Erythroblast (primary cell): ENCODE results near the gene UNC13B.
"Not testable (repeated sequence)": the region's sequence is repeated elsewhere in the genome, so short reads cannot be mapped to it uniquely, and the experiment has no call there.

Experiments
- DNase-seq, 2 experiments: peaks; one replicate each; lab custom pipeline; 2025; lab: John Stamatoyannopoulos, UW
- GATA1 ChIP-seq: IDR thresholded peaks from 2 replicates; pipeline ENCODE4 v1.6.1; 2011; ENCODE audit warnings: low read depth, mild to moderate bottlenecking, control low read depth, low read length, moderate library complexity
- POLR2A ChIP-seq: IDR thresholded peaks from 2 replicates; pipeline ENCODE4 v1.6.1; 2011; ENCODE audit warnings: mild to moderate bottlenecking, low read length

Gene UNC13B

DNA sequence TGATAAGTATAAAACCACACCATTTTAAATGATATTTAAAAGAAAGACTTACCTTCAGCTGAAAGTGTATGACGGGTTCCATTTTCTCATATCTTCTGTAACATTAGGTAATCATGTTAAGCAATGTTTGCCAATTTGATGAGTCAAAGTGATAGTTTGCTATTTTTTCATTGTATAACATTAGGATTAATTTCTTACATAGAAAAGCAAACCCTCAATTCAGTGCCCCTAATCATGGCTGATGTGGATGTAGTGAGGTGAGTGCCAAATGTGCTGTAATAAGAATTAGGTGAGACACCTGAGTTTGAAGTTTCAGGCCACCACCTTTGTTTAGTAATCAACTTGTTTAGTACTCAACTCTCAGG is 68.0 kb downstream of the UNC13B start:
- no peak for DNase-seq
- TF ChIP-seq POLR2A (no peak), GATA1 (no peak)

GRCh38 chr9:35232867-35233544 is 71.2 kb downstream of the UNC13B start:
- TF ChIP-seq POLR2A (no peak), GATA1 (no peak)
- no peak for DNase-seq

GRCh38 chr9:35236692-35237091 is 74.9 kb downstream of the UNC13B start:
- DNase-seq, result no peak
- TF ChIP-seq GATA1 (no peak), POLR2A (no peak)

GRCh38 chr9:35237311-35237710 is 75.5 kb downstream of the UNC13B start:
- peak in 1 of 2 experiments; percentile 10 for DNase-seq
- TF ChIP-seq GATA1, result no peak
- no peak for TF ChIP-seq POLR2A

DNA sequence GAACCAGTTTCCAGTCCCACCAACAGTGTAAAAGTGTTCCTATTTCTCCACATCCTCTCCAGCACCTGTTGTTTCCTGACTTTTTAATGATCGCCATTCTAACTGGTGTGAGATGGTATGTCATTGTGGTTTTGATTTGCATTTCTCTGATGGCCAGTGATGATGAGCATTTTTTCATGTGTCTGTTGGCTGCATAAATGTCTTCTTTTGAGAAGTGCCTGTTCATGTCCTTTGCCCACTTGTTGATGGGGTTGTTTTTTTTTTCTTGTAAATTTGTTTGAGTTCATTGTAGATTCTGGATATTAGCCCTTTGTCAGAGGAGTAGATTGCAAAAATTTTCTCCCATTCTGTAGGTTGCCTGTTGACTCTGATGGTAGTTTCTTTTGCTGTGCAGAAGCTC is 84.1 kb downstream of the UNC13B start:
- DNase-seq, result not testable (repeated sequence)

DNA sequence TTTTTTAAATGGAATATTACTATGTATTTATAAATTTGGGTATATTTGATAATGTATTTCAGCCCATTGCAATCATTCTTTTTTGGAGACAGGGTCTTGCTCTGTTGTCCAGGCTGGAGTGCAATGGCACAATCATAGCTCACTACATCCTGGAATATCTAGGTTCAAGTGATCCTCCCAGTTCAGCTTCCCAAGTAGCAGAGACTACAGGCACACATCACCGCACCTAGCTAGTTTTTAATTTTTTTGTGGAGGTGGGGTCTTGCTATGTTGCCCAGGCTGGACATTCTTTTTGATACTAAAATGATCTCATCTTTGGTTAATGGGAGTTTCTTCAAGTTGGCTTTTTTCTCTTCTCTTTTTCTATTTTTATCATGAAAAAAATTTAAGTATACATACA is 91.3 kb downstream of the UNC13B start:
- no peak for TF ChIP-seq POLR2A
- TF ChIP-seq GATA1, result no peak
- DNase-seq, result no peak

DNA sequence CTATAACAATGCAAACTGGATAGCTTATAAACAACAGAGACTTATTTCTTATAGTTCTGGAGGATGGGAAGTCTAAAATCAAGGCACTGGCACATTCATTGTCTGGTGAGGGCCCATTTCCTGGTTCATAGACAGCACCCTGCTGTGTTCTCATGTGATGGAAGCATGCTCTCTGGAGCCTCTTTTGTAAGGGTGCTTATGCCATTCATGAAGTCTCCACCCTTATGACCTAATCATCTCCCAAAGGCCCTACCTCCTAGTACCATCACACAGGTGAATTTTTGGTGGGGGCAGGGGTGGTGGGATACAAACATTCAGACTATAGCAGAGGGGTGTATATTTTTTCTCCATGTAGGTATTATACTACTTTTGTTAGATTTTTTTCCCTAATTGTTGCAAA is 92.4 kb downstream of the UNC13B start:
- no peak for DNase-seq
- no peak for TF ChIP-seq GATA1
- TF ChIP-seq POLR2A, result no peak

GRCh38 chr9:35254984-35255857 is 93.4 kb downstream of the UNC13B start:
- DNase-seq, result no peak
- TF ChIP-seq POLR2A (no peak), GATA1 (no peak)

- no peak for DNase-seq
- no peak for TF ChIP-seq GATA1
- TF ChIP-seq POLR2A, result no peak
Observed at GRCh38 chr9:35257986-35258659, 96.3 kb downstream of the UNC13B start.

GRCh38 chr9:35258660-35259474 is 97.1 kb downstream of the UNC13B start:
- DNase-seq, result peak; percentile 78 to 81

GRCh38 chr9:35260186-35260585 is 98.4 kb downstream of the UNC13B start:
- DNase-seq, result no peak
- TF ChIP-seq GATA1, result no peak
- TF ChIP-seq POLR2A, result no peak

More at GRCh38 chr9:35258660-35259474, 97.1 kb downstream of the UNC13B start:
- no peak for TF ChIP-seq GATA1
- no peak for TF ChIP-seq POLR2A

- TF ChIP-seq GATA1 (no peak), POLR2A (no peak)
- DNase-seq, result no peak
Observed at GRCh38 chr9:35262064-35262463, 100.3 kb downstream of the UNC13B start.

GRCh38 chr9:35267710-35268109 is 105.9 kb downstream of the UNC13B start:
- no peak for DNase-seq
- TF ChIP-seq GATA1 (no peak), POLR2A (no peak)
